Fibroblast of peridontal ligament (primary cell): ENCODE measurements around the gene SLX4.
"Not testable (repeated sequence)": the region's sequence is repeated elsewhere in the genome, so short reads cannot be mapped to it uniquely, and the experiment has no call there.

Source experiments
- DNase-seq: peaks from one replicate; pipeline ENCODE4 v3.0.0-alpha.2; 2010; ENCODE audit errors: extremely low read depth

Gene SLX4, protein sequence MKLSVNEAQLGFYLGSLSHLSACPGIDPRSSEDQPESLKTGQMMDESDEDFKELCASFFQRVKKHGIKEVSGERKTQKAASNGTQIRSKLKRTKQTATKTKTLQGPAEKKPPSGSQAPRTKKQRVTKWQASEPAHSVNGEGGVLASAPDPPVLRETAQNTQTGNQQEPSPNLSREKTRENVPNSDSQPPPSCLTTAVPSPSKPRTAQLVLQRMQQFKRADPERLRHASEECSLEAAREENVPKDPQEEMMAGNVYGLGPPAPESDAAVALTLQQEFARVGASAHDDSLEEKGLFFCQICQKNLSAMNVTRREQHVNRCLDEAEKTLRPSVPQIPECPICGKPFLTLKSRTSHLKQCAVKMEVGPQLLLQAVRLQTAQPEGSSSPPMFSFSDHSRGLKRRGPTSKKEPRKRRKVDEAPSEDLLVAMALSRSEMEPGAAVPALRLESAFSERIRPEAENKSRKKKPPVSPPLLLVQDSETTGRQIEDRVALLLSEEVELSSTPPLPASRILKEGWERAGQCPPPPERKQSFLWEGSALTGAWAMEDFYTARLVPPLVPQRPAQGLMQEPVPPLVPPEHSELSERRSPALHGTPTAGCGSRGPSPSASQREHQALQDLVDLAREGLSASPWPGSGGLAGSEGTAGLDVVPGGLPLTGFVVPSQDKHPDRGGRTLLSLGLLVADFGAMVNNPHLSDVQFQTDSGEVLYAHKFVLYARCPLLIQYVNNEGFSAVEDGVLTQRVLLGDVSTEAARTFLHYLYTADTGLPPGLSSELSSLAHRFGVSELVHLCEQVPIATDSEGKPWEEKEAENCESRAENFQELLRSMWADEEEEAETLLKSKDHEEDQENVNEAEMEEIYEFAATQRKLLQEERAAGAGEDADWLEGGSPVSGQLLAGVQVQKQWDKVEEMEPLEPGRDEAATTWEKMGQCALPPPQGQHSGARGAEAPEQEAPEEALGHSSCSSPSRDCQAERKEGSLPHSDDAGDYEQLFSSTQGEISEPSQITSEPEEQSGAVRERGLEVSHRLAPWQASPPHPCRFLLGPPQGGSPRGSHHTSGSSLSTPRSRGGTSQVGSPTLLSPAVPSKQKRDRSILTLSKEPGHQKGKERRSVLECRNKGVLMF (N-terminal part only)

DNA sequence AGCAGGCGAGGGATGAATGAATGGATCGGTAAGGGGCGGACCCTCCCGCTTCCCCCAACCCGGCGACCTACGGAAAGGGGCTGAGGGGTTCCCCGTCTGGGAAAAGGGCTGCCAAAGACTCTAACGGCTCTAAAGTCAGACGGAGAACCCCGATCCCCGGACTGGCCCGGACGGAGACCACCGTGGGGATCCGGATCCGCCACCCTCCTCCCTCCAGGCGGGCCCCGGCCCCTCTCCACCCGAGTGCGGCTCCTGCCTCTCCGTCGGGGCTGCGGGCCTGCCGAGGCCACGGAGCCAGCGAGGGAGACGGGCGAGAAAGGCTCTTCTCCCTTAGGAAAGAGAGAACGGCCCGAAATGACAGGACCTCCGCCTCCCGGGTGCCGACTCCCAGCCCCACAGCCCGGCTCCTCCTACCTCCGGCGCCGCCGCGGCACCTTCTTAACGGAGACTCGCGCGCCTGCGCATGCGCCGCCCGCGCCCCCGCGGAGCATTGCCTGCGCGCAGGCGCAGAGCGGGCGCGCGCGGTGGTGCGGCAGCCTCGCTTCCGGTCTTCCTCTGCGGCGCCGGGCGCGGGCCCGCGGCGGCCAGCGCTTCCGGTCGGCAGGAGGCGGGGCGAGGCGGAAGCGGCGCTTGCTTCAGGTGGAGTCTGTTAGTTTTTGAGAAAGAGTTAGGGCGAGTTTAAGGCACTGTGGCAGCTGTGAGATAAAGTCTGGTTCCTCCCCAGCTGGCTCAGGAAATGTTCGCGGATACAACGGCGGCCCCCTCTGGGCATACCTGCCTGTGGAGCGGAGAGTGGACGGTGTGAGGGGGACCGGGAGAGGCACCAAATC is at the start of gene SLX4:
TSS of gene SLX4 (minus strand) at position 461 of the 830 bp plus-strand sequence. CDS start 2,642 bp downstream, outside the sequence.
- DNase-seq, result peak; percentile 80

DNA sequence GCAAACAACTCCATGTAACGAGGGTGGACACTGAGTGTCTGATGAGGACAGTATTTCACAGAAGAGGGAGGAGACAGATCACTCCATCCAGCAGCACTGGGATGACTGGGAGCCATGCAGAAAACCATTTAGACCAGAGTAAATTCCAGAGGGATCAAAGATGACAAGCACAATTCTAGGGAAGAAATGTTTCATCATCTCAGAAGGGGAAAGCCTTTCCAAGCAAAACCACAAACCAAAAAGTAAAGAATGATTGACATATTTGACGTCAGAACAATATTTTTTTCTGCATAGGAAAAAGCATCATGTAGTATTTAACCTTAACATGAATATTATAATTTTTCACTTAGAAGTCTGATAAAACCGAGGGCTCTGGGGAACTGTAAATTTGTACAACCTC is 47.8 kb upstream of the SLX4 start:
- DNase-seq, result peak; percentile 80

DNA sequence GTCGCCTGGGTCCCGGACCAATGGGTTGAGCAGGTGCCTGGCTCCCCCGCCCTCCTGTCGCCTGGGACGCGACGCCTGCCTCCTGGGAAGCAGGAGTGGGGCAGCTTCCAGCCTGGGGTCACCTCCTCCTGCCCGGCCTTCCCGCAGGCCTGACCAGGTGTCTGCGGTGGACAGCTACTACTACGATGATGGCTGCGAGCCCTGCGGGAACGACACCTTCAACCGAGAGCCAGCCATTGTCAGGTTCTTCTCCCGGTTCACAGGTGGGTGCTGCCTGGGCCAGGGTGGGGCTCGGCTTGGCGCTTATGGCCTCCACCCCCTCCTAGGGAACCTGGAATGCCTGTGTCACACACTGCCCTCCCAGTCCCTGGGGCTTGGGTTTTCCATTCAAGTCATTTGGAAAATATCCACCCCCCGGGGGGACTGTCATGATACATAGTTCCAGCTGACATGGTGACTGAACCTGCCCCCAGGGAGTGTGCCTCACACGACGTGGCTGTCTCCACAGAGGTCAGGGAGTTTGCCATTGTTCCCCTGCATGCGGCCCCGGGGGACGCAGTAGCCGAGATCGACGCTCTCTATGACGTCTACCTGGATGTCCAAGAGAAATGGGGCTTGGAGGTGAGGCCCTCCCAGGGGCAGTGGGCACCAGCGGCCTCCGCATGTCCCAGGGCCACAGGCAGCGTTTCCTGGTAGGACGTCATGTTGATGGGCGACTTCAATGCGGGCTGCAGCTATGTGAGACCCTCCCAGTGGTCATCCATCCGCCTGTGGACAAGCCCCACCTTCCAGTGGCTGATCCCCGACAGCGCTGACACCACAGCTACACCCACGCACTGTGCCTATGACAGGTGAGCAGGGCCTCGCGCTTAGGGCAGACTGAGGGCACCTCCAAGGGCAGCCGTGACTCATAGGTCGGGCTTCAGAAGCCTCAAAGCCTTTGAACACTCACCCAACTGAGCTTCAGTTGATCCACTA is 45.4 kb upstream of the SLX4 start:
- DNase-seq, result no peak

DNA sequence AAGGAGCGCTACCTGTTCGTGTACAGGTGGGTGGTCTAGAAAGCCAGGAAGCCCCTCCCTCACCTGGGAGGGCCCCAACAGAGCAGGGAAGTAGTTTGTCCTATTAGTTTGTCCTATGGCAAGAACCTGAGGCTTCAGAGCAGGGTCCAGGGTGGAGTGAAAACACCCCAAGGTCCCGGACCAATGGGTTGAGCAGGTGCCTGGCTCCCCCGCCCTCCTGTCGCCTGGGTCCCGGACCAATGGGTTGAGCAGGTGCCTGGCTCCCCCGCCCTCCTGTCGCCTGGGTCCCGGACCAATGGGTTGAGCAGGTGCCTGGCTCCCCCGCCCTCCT is 44.7 kb upstream of the SLX4 start:
- DNase-seq, result not testable (repeated sequence)

DNA sequence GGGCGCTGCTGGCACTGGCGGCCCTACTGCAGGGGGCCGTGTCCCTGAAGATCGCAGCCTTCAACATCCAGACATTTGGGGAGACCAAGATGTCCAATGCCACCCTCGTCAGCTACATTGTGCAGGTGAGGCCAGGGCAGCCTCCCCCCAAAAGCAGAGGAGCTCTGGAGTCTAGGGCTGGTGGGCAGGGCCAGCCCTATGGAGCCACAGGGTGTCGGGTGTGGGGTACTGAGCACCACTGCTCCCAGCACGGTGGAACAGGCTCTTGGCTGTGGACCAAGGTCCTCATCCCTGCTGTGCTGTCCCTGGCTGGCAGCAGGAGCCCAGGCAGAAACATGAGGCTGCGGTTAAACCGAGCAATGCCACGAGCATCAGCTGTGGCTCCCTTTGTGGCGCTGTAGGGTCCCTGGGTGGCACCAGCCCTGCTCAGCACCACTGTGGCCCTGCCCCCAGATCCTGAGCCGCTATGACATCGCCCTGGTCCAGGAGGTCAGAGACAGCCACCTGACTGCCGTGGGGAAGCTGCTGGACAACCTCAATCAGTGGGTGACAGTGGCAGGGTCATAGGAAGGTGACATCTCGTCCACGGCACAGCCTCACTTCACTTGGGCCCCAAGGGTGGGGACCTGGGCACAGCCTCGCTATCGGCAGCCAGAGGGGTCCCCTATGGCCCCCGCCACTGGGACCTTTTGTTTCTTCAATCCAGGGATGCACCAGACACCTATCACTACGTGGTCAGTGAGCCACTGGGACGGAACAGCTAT is 44.2 kb upstream of the SLX4 start:
- DNase-seq, result no peak

DNA sequence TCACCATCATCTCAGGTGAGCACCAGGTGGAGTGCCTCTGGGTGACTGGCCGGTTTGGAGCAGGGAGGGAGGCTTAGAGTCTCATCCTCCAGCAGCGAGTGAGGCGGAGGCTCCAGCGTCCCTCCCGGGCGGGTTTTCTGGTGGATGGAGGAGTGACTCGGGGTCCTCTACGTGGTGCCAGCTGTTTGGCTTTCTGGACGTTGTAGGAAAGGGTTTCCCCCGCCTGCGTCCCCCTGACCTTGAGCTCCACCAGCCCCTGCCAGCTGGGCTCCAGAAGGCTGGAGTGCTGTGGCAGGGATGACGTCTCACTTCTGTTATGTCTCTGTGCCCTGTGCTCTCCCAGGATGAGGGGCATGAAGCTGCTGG is 43.6 kb upstream of the SLX4 start:
- no peak for DNase-seq

DNA sequence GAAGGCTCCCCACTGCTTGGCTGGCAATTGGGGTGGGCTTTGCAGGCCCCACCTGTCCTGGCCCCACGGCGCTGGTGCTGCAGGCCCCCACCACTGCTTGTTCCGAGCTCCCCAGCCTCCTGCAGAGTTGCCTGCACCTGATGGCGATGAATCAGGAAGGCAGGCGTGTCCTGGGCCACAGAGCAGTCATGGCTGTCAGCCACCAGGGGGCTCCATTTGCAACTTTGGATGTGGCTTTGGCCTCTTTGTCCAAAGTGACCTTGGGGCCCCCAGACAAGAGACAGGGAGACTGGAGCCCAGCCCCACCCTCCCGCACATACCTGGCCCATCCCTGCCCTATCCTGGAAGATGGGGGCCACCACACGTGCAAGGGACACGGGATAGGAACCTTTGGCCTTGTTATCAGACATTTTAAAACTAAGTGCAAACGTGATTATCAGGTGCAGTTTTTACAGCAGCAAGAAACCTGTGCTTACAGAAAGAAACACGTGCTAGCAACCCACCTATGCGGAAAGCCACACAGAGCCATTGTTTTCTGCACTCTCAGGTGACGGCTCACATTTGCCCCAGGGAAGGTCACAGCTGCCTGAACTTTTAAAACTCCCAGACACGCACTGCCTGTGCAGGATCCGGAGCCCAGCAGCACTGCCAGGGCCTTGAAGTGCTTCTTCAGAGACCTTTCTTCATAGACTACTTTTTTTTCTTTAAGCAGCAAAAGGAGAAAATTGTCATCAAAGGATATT is 43.0 kb upstream of the SLX4 start, which contains the start of gene DNASE1:
TSS of gene DNASE1 (plus strand) at position 443 of the 743 bp plus-strand sequence. CDS start 683 bp downstream, outside the sequence.
- DNase-seq, result peak; percentile 31

DNA sequence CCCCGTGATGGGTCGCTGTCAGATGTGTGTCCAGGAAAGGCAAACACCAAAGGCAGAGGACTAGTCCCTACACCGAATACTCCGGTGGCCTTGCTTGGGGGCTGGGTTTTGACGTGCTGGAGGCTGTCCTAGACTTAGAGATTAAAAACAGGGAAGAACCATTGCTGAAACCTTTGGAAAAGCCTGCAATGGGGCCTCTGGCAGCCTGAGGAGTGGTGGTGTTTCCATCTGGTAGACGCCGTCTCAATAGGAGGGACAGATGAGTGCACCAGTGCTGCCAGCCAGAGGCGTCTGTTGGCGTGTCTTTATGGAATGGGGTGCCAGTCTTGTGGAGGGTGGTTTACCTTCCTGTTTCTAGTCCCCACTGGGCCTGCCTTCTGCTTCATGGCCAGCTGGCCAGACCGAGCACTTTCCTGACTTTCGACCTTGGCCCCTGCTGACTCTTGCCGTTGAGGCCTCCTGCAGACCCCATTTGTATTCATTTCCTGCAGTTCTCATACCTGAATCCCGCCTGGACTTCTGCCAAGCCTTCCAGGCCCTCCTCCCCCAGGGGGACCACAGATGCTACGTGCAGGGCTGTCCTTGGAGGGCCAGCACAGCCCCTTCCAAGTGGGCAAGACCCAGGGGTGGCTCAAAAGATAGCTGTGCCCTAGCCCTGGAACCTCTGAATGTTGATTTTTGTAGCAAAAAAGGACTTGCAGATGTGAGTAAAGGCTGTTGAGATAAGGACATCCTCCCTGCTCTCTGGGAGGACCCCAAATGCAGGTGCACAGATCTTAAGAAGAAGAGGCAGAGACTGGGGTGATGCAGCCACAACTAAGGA is 41.2 kb upstream of the SLX4 start:
- no peak for DNase-seq

DNA sequence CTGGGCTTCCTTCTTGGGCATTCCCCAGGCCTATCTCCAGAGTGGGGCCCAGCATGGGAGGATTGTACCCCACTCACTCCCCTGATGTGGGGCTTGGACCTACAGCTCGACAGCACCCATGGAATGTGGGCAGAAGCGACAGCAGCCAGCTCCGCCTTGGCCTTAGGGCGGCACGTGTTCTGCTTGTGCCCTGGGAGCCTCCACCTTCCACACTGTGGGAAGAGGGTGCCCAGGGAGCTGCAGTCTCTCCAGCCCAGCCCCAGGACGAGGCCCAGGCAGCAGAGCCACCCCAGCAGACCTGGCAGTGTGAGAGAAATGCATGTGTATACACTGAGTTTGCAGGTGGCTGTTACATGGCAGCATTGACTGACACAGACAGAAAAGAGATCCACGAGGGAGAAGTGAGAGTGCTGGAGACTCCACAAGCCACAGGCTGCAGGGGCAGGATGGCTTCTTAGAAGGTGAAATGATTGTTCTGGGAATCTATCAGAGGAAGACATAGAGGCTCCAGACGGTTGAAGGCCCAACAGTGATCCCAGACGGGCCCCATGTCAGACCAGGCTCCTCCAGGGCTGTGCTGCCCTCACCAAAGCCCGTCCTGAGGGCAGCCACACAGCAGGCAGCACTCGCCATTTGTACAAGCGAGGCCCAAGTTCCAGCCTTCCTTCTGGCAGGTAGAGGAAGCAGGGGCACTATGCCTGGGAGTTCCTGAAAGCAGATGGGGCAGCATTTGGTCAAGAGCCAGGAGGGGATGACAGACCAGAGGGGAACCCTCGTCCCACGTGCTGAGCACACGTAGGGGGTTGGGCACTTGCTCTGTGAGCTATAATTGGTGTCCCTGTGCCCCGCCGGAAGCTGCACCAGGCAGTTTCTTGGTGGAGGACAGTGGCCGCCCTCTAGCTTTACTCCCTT is 40.3 kb upstream of the SLX4 start:
- DNase-seq, result no peak

DNA sequence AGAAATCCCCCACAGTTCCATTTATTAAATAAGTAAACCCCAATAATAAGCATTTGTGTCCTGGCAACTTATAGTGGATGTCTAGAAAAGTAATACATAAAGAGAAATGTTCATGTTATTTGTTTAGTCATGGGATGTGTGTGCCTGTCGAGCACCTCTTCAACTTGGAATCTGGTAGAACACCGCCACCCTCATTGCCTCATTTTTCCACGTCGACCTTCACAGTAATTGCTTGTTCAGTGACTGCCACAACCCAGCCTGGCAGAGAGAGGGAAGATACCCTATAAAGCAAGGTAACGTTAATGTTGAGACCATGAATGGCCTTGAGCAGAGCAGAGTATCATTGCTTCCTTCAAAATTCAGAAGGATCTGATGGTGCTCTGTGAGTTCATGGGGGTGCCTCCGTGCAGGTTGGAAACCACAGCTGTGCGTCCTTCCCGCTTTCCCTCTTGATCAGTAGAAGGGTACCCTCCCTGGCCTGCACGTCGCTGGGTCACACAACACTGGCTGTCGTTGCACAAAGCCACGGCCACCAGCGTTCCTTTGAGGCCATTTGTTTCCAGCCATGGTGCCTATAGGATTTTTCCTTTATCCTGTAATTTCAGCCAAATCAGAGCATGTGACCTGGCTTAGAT is 39.3 kb upstream of the SLX4 start:
- no peak for DNase-seq

DNA sequence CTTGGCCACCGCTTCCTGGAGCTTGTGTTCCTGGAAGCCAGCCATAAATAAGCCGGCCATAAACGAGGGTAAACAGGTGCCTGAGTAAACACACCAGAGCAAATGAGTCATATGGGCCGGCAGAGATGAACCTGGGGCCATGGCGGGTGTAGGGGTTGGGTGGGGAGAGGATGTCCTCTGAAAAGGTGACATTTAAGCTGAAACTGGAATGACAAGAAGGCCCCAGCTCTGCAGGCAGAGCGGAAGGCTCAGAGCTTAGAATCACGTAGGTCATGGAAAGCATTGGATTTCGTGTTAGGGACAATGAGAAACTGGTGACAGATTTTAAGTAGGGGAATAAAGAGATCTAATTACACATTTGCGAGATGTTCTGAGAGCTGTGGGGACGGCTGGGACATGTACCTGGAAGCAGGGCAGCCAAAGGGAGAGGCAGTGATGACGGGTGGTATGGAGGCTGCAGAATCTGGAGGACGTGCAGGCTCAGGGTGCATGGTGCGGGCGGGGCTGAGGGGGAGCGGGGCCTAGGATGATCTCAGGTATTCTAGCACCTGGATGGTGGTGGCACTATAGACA is 35.0 kb upstream of the SLX4 start:
- no peak for DNase-seq

DNA sequence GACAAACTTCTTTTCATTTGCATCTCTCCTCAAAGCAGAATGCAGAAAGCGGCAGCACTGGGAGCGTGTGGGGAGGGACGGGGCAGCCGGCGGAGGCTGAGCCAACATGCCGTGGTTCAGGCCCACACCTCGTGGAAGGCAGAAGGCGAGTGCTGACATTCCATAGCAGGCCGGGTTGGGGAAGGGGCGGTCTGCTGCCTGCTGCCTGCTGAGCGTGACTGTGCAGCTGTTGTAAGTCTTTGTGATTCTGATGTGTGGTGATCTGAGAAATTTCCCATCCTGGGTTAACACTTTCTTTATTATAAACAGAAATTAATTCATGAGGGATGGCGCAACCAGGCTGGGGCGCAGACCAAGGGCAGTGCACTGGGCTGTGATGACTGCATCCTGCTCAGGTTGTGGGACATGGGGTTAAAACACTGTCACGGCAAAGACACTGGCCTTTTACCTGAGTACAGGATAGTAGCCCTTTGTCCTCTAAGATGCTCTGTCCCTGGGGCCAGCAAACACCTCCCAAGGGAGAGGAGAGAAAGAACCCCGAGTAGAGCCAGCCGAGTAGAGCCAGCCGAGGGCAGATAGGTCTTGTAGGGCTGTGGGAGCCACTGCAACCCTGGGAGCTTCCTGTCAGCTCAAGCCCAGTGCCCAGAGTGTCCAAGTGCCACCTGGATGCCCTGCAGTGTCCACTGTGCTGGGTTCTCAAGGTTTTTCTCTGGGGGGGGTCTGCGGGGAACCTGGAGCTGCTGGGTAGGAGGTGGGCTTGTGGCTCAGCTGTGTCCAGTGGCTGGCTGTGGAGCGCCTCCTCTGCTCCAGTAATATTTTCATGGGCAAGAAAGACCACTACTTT is 34.3 kb upstream of the SLX4 start:
- DNase-seq, result peak; percentile 31

DNA sequence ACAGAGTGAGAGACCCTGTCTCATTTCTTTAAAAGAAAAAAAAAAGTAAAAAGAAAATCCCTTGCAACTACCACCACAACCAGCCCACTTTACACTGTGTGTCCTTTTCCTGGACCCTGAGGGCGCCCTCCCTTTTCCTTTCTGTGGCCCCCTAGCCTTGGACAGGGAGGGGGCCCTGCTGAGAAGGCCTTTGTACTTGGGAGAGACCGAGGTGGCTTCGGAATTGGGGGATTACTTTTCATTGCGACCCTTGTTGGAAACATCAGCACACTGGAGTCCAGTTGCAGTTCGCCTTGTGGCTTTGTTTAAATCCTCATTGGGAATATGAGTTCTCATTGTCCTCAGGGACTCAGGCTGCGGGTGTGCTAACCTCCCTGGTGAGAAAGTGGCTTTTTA is 33.7 kb upstream of the SLX4 start:
- no peak for DNase-seq

DNA sequence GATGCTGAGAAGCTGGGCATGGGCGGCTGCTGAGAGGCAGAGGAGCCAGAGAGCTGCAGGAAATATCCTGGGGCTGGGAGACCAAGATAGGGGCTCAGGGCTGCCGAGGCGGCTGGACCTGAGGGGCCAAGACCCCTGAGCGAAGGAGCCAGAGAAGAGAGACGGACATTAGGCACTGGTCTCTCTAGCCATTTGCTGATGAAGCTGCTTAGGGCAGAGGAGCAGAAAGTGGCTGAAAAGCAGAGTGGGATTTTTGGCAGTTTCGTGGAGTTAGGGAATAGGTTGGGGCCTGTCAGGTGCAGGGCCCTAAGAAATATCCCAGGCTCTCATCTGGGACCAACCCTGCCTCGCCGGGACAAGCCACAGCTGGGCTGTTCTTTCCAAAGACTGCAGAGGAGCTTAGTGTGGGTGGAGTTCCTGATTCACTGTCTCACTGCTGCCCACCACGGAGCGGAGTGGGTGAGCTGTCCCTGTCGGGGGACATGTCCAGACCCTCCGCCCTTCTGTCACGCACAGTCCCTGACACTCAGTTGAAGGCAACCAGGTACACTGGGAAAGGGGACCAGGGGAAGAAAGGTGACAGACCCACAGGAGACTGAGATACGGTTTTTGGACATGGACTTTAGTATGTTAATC is 31.8 kb upstream of the SLX4 start:
- DNase-seq, result no peak
